ENCODE results near the gene FTO. TPM values are rescaled to one million over a fixed set of nuclear protein-coding genes. Genes with fewer than 3 reads are reported as not detected.

The FTO gene
- total and polyA plus RNA-seq, 2 of the 13 experiments (the other 11 are each of a cell fraction or from before 2014, with no cell fraction given), result 41.6 to 55.8 TPM

DNA sequence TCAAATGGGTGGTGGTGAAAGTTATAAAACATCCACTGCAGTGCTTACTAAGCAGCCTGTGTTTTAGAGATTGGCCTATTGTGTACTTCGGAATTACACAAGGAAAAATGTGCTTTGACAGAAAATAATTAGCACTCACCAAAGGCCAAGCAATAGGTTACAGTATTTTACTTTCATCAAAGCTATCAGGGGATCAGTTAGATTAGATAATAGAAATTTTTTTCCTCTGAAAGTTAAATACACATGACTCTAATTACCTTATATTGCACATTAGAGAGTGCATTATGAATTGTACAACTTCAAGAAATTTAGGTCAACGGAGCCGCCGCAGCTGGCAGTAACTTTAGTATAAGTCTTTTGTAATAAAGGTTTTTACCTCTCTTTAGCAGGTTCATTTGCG lies 232.6 kb downstream of the FTO start (continued):
- no peak for TF ChIP-seq ZNF12 (CRISPR knock-in tag; IDR thresholded peaks at IDR 0.05)
- no peak for TF ChIP-seq ARHGAP35 (CRISPR knock-in tag; IDR thresholded peaks at IDR 0.05; ENCODE audit: borderline replicate concordance)

DNA sequence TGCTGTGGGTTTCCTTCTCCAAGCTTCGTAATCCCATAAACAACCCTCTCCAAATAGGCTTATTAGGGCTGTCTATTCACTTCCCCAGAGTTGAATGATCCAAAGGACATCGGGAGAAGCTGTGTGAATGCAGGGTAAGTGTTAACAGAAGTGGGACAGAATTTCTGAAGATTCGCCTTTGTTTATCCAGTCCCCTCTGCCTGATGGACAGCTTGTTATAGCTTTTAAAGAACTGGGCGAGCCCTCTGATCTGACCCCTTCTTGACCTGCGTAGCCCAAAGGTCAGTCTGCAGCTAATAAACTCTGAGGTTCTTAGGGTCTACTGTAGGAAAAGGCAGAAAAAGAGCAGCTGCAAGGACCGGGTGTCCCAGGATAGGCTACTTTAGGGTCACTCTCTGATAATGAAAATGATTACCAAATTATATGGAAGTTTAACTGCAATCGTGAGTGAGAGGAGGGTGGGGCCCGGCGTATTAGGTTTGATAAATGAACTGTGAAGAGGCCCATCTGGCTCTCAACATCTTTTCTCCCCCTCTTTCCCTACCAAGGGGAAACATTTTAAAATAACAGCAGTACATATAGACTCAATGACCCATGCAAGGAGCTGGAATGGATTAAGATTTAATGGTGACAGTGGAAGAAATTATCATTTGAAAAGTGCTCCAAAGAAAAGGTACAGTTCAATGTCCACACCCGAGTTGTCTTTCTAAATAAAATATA lies 233.4 kb downstream of the FTO start:
- Histone ChIP-seq H3K9ac (ENCODE audit: insufficient read depth, low read depth, low read length) (no peak overlapping the region), H3K9me3 (ENCODE audit: low read length) (no peaks in the 10 kb centered on the region), H3K79me2 (ENCODE audit: insufficient read depth, low read length) (no peaks in the 10 kb centered on the region), H3K27ac (ENCODE audit: extremely low read length, insufficient read depth, low read length) (no peak overlapping the region), H3K4me1 (ENCODE audit: insufficient read depth, low read length) (no peaks in the 10 kb centered on the region), H4K20me1 (ENCODE audit: insufficient read depth, low read length) (no peaks in the 10 kb centered on the region), H3K4me2 (ENCODE audit: low read depth, low read length) (no peak overlapping the region), H2AFZ (ENCODE audit: low read length) (no peak overlapping the region), H3K4me3 (replicated peaks in 1 of 3; ENCODE audit: insufficient read depth in 1 of 3, low read depth in 2 of 3, low read length in 3 of 3) (no peak overlapping the region), H3K36me3 (replicated peaks in 1 of 2; ENCODE audit: control insufficient read depth in 1 of 2, insufficient read depth in 2 of 2, low read length in 2 of 2) (peaks cover 3 to 18% of the 10 kb centered on the region in 2 experiments), H3K27me3 (ENCODE audit: control insufficient read depth in 1 of 2, insufficient read depth in 2 of 2, low read length in 2 of 2) (no peaks in the 10 kb centered on the region)
- FAIRE-seq, result no peak
- CTCF ChIA-PET (ENCODE audit: low intra/inter-chr PET ratio, low total read pairs), result no interaction called here
- in situ Hi-C loops (cut with HindIII; ENCODE audit: extremely low pct_ligation_motif_present, low pct_unique_long_range_greater_than_20kb) (loop anchor here (25.0 kb wide), 1 partner anchor 1325 kb away; no protein-coding TSS in a partner anchor), intact Hi-C loops (cut with micrococcal nuclease; ENCODE audit: unreplicated experiment) (no loop called here)
- BruUV-seq (replicated peaks), result no TSS peak
- TF ChIP-seq, protein P1, sequence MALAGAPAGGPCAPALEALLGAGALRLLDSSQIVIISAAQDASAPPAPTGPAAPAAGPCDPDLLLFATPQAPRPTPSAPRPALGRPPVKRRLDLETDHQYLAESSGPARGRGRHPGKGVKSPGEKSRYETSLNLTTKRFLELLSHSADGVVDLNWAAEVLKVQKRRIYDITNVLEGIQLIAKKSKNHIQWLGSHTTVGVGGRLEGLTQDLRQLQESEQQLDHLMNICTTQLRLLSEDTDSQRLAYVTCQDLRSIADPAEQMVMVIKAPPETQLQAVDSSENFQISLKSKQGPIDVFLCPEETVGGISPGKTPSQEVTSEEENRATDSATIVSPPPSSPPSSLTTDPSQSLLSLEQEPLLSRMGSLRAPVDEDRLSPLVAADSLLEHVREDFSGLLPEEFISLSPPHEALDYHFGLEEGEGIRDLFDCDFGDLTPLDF (CRISPR knock-in tag; IDR thresholded peaks at IDR 0.05), result no peak
- TF ChIP-seq ZNF484 (CRISPR knock-in tag; IDR thresholded peaks at IDR 0.05; ENCODE audit: borderline replicate concordance, low read depth), result no peak
- TF ChIP-seq, protein P2, sequence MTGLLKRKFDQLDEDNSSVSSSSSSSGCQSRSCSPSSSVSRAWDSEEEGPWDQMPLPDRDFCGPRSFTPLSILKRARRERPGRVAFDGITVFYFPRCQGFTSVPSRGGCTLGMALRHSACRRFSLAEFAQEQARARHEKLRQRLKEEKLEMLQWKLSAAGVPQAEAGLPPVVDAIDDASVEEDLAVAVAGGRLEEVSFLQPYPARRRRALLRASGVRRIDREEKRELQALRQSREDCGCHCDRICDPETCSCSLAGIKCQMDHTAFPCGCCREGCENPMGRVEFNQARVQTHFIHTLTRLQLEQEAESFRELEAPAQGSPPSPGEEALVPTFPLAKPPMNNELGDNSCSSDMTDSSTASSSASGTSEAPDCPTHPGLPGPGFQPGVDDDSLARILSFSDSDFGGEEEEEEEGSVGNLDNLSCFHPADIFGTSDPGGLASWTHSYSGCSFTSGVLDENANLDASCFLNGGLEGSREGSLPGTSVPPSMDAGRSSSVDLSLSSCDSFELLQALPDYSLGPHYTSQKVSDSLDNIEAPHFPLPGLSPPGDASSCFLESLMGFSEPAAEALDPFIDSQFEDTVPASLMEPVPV (CRISPR knock-in tag; IDR thresholded peaks at IDR 0.05), result no peak
- TF ChIP-seq GABPB1 (CRISPR knock-in tag; IDR thresholded peaks at IDR 0.05), result no peak
- TF ChIP-seq, protein P3, sequence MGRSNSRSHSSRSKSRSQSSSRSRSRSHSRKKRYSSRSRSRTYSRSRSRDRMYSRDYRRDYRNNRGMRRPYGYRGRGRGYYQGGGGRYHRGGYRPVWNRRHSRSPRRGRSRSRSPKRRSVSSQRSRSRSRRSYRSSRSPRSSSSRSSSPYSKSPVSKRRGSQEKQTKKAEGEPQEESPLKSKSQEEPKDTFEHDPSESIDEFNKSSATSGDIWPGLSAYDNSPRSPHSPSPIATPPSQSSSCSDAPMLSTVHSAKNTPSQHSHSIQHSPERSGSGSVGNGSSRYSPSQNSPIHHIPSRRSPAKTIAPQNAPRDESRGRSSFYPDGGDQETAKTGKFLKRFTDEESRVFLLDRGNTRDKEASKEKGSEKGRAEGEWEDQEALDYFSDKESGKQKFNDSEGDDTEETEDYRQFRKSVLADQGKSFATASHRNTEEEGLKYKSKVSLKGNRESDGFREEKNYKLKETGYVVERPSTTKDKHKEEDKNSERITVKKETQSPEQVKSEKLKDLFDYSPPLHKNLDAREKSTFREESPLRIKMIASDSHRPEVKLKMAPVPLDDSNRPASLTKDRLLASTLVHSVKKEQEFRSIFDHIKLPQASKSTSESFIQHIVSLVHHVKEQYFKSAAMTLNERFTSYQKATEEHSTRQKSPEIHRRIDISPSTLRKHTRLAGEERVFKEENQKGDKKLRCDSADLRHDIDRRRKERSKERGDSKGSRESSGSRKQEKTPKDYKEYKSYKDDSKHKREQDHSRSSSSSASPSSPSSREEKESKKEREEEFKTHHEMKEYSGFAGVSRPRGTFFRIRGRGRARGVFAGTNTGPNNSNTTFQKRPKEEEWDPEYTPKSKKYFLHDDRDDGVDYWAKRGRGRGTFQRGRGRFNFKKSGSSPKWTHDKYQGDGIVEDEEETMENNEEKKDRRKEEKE (IDR thresholded peaks at IDR 0.05), result no peak
- TF ChIP-seq KAT7 (CRISPR knock-in tag; IDR thresholded peaks at IDR 0.05; ENCODE audit: borderline replicate concordance), result no peak
- no peak for DNase-seq (ENCODE audit: low spot score)
- ATAC-seq, result no peak
- POLR2A ChIA-PET, result no interaction called here
- WGBS (ENCODE audit: low lambda C conversion rate), result 98% methylated on average over 10 of the region's 10 CpGs
